ENCODE measurements around the gene PTTG1. TPM values are rescaled to one million over a fixed set of nuclear protein-coding genes. Genes with fewer than 3 reads are reported as not detected.

PTTG1 gene
- polyA plus RNA-seq, 4 donors, result 8.4 to 98.9 (median 23.1) TPM

DNA sequence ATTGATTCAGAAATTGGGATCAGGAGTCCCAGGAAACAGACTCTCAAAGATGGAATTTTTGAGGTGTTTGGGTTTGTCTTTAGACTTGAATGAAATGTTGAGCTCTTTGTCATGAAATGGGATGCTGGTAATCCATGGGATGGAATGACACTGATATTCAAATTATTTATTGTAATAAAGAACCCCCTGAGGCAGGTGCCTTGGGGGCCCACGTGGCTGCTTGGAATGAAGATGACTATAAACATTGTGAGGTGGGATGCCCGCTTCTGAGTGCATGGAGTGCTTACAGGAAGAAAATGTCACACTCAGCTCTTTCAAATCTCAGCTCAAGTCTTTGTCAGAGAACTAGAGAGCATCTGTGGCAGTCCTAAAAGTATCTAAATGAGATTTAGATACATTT, 41.6 kb upstream of the PTTG1 start:
- DNase-seq (no peak), FAIRE-seq (no peak)
- H3K4me1 ChIP-seq (ENCODE audit: control insufficient read depth in 3 of 3, insufficient read depth in 2 of 3, low read depth in 1 of 3, low read length in 2 of 3), result no peaks in the 10 kb centered on the region
- H3K4me3 ChIP-seq (ENCODE audit: low read depth in 1 of 3, low read length in 3 of 3), result no peak overlapping the region
- H3K36me3 ChIP-seq (ENCODE audit: control insufficient read depth in 3 of 3, insufficient read depth in 2 of 3, low read depth in 1 of 3, low read length in 3 of 3), result no peaks in the 10 kb centered on the region
- H3K9me3 ChIP-seq (ENCODE audit: control insufficient read depth in 2 of 2, insufficient read depth in 1 of 2, low read depth in 1 of 2, low read length in 1 of 2), result no peaks in the 10 kb centered on the region
- no peaks in the 10 kb centered on the region for H3K27me3 ChIP-seq (ENCODE audit: control insufficient read depth in 3 of 3, insufficient read depth in 3 of 3, low read length in 3 of 3)
- whole genome bisulfite sequencing, 3 donors, result 69 to 88% (median 76%) methylated on average over 2 of the region's 2 CpGs
- no peak overlapping the region for H3K27ac ChIP-seq (ENCODE audit: low read depth in 1 of 3, low read length in 2 of 3)

DNA sequence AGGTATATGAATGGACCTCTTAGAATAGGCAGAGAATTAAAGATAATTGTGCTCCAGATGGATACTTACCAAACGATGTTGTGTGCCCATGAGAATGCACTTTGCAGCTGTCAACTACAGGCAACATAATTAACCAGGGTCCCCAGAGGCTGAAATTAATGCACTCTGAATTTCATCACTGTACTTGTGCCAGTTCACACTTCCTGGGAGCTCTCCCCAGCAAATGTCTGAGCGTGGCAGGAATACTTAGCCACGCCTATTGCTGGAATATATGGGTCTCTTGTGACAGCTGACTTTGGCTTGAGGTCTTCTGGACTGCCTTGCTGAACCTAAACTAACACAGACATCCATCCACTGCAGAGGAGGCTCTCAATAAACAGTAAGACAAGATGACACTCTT, 39.3 kb upstream of the PTTG1 start:
- Histone ChIP-seq H3K4me3 (ENCODE audit: low read depth in 1 of 3, low read length in 3 of 3) (no peak overlapping the region), H3K27ac (ENCODE audit: low read depth in 1 of 3, low read length in 2 of 3) (no peak overlapping the region), H3K9me3 (ENCODE audit: control insufficient read depth in 2 of 2, insufficient read depth in 1 of 2, low read depth in 1 of 2, low read length in 1 of 2) (peaks cover 0 to 6% of the 10 kb centered on the region in 2 donors), H3K36me3 (ENCODE audit: control insufficient read depth in 3 of 3, insufficient read depth in 2 of 3, low read depth in 1 of 3, low read length in 3 of 3) (no peaks in the 10 kb centered on the region), H3K27me3 (ENCODE audit: control insufficient read depth in 3 of 3, insufficient read depth in 3 of 3, low read length in 3 of 3) (no peaks in the 10 kb centered on the region), H3K4me1 (ENCODE audit: control insufficient read depth in 3 of 3, insufficient read depth in 2 of 3, low read depth in 1 of 3, low read length in 2 of 3) (no peaks in the 10 kb centered on the region)
- 50 to 60% (median 51%) methylated on average over 3 of the region's 3 CpGs for WGBS, 3 donors
- DNase-seq (no peak), FAIRE-seq (no peak)

DNA sequence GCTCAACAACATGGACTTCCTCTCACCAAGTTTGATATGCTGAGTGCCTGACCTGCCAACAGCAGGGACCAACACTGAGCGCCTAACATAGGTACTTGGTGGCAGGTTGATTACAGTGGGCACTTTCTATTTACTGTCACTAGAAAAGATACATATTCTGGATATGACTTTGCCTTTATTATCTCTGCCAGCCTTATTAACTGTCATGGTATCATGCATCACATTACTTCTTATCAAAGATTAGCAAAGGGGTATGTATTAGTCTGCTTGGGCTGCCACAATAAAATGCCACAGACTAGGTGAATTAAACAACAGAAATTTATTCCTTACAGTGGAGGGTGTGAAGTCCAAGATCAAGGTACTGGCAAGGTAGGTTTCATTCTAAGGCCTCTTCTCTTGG, 37.0 kb upstream of the PTTG1 start:
- Histone ChIP-seq H3K36me3 (ENCODE audit: control insufficient read depth in 3 of 3, insufficient read depth in 2 of 3, low read depth in 1 of 3, low read length in 3 of 3) (no peaks in the 10 kb centered on the region), H3K27ac (ENCODE audit: low read depth in 1 of 3, low read length in 2 of 3) (no peak overlapping the region), H3K9me3 (ENCODE audit: control insufficient read depth in 2 of 2, insufficient read depth in 1 of 2, low read depth in 1 of 2, low read length in 1 of 2) (peaks cover 0 to 10% of the 10 kb centered on the region in 2 donors), H3K4me3 (ENCODE audit: low read depth in 1 of 3, low read length in 3 of 3) (no peak overlapping the region), H3K27me3 (ENCODE audit: control insufficient read depth in 3 of 3, insufficient read depth in 3 of 3, low read length in 3 of 3) (no peaks in the 10 kb centered on the region), H3K4me1 (ENCODE audit: control insufficient read depth in 3 of 3, insufficient read depth in 2 of 3, low read depth in 1 of 3, low read length in 2 of 3) (no peaks in the 10 kb centered on the region)
- FAIRE-seq (no peak), DNase-seq (no peak)
- WGBS, 3 donors, result 95 to 100% (median 96%) methylated on average over 1 of the region's 1 CpG

DNA sequence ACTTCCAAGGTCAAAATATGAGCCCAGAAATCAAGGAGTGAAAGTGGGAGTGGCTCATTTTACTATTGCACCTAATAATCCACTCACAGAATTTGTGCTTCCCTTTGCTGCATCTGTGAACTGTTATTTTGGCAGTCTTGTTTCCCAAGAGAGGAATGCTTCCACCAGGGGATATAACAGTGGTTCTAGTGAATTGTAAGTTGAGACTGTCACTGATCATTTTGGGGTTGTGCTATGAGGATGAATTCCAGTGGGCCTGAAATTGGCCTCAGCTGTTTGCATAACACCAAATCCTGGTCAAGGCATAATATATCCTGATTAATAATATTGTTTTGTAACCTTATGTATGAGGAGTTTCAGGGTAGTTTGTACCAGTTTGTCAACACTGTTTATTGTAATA, 36.2 kb upstream of the PTTG1 start:
- DNase-seq (no peak), FAIRE-seq (no peak)
- H3K4me3 ChIP-seq (ENCODE audit: low read depth in 1 of 3, low read length in 3 of 3), result no peak overlapping the region
- H3K9me3 ChIP-seq (ENCODE audit: control insufficient read depth in 2 of 2, insufficient read depth in 1 of 2, low read depth in 1 of 2, low read length in 1 of 2), result peaks cover 0 to 10% of the 10 kb centered on the region in 2 donors
- H3K27ac ChIP-seq (ENCODE audit: low read depth in 1 of 3, low read length in 2 of 3), result no peak overlapping the region
- no peaks in the 10 kb centered on the region for H3K27me3 ChIP-seq (ENCODE audit: control insufficient read depth in 3 of 3, insufficient read depth in 3 of 3, low read length in 3 of 3)
- no peaks in the 10 kb centered on the region for H3K36me3 ChIP-seq (ENCODE audit: control insufficient read depth in 3 of 3, insufficient read depth in 2 of 3, low read depth in 1 of 3, low read length in 3 of 3)
- H3K4me1 ChIP-seq (ENCODE audit: control insufficient read depth in 3 of 3, insufficient read depth in 2 of 3, low read depth in 1 of 3, low read length in 2 of 3), result no peaks in the 10 kb centered on the region

DNA sequence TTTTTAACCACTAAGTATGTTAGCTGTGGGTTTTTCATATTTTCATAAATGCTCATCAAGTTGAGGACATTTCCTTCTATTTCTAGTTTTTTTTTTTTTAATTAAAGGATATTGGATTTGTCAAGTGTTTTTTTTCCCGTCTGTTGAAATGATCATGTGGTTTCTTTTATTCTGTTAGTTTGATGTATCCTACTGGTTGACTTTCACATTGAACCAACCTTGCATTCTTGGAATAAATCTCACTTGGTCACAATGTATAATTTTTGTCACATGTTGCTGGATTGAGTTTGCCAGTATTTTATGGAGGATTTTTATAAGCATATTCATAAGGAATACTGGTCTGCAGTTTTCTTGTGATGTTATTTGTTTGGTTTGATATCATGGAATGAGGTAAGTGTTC, 34.2 kb upstream of the PTTG1 start:
- no peaks in the 10 kb centered on the region for H3K27me3 ChIP-seq (ENCODE audit: control insufficient read depth in 3 of 3, insufficient read depth in 3 of 3, low read length in 3 of 3)
- peaks cover 0 to 10% of the 10 kb centered on the region in 2 donors for H3K9me3 ChIP-seq (ENCODE audit: control insufficient read depth in 2 of 2, insufficient read depth in 1 of 2, low read depth in 1 of 2, low read length in 1 of 2)
- H3K4me3 ChIP-seq (ENCODE audit: low read depth in 1 of 3, low read length in 3 of 3), result no peak overlapping the region
- 93 to 100% (median 93%) methylated on average over 1 of the region's 1 CpG for WGBS, 3 donors
- no peaks in the 10 kb centered on the region for H3K4me1 ChIP-seq (ENCODE audit: control insufficient read depth in 3 of 3, insufficient read depth in 2 of 3, low read depth in 1 of 3, low read length in 2 of 3)
- FAIRE-seq (no peak), DNase-seq (no peak)
- no peaks in the 10 kb centered on the region for H3K36me3 ChIP-seq (ENCODE audit: control insufficient read depth in 3 of 3, insufficient read depth in 2 of 3, low read depth in 1 of 3, low read length in 3 of 3)
- no peak overlapping the region for H3K27ac ChIP-seq (ENCODE audit: low read depth in 1 of 3, low read length in 2 of 3)

DNA sequence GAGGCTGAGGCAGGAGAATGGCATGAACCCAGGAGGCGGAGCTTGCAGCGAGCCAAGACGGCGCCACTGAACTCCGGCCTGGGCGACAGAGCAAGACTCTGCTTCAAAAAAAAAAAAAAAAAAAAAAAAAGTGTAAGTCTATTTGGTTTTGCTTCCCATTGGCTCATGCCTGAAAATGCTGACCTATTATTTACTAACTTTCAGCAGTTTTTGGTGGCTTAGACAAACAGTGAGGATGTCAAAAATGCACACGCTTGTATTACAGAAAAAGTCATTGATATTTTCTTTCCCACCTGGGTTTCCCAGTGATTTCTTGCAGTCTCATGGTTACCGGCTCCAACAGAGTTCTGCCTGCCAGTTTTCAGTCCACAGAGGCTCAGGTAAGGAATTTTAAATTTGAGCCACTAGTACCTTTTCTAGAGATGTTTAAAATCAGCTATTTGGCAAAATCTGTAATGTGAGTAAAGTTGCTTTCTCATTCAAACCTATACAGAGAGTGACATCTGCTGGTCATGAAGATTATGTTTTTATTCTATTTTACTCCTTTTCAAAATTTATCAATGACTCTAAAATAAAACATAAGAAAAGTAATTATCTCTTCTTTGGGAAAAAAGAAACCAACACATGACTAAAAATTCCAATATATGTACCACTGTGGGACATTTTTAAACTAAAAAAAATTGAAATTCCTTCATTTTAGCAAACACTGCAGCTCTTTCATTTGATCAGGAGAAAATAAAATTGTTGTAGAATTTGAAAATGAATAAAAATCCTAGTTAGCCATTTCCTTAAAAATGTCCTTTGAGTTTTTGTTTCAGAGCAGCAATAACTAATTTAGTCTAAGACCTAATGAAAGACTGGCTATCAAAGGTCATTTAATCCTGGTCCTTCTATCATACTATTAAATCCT, 30.6 kb upstream of the PTTG1 start:
- no peak for FAIRE-seq
- Histone ChIP-seq H3K9me3 (ENCODE audit: control insufficient read depth in 2 of 2, insufficient read depth in 1 of 2, low read depth in 1 of 2, low read length in 1 of 2) (peaks cover 0 to 10% of the 10 kb centered on the region in 2 donors), H3K27ac (ENCODE audit: low read depth in 1 of 3, low read length in 2 of 3) (no peak overlapping the region), H3K27me3 (ENCODE audit: control insufficient read depth in 3 of 3, insufficient read depth in 3 of 3, low read length in 3 of 3) (no peaks in the 10 kb centered on the region), H3K4me1 (ENCODE audit: control insufficient read depth in 3 of 3, insufficient read depth in 2 of 3, low read depth in 1 of 3, low read length in 2 of 3) (no peaks in the 10 kb centered on the region), H3K4me3 (ENCODE audit: low read depth in 1 of 3, low read length in 3 of 3) (no peak overlapping the region), H3K36me3 (ENCODE audit: control insufficient read depth in 3 of 3, insufficient read depth in 2 of 3, low read depth in 1 of 3, low read length in 3 of 3) (no peaks in the 10 kb centered on the region)
- 56 to 70% (median 62%) methylated on average over 6 to 8 of the region's 8 CpGs for WGBS, 3 donors
- peak; percentile 25 to 48 for DNase-seq

DNA sequence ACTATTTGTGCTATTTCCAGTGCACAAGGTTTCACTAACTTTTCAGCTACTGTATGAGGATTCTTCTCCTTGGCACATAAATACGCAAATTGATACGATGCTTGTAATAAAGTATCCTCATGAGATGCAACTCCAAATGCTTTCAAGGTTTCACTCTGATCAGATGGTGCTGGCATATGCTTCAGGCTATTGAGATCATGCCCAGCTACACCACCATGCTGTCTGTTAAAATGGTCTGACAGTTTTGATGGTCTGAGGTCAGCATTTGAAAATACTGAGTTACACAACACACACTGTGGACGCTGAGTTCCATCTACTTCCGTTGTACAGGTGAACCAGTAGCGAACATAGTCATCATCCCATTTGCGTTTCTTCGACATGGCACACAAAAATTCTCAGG, 26.5 kb upstream of the PTTG1 start:
- 96 to 97% (median 96%) methylated on average over 7 of the region's 7 CpGs for WGBS, 3 donors
- no peak for FAIRE-seq
- Histone ChIP-seq H3K27ac (ENCODE audit: low read depth in 1 of 3, low read length in 2 of 3) (no peak overlapping the region), H3K4me1 (ENCODE audit: control insufficient read depth in 3 of 3, insufficient read depth in 2 of 3, low read depth in 1 of 3, low read length in 2 of 3) (peaks cover 0 to 3% (median 0%) of the 10 kb centered on the region in 3 donors), H3K27me3 (ENCODE audit: control insufficient read depth in 3 of 3, insufficient read depth in 3 of 3, low read length in 3 of 3) (no peaks in the 10 kb centered on the region), H3K4me3 (ENCODE audit: low read depth in 1 of 3, low read length in 3 of 3) (no peak overlapping the region), H3K9me3 (ENCODE audit: control insufficient read depth in 2 of 2, insufficient read depth in 1 of 2, low read depth in 1 of 2, low read length in 1 of 2) (no peaks in the 10 kb centered on the region), H3K36me3 (ENCODE audit: control insufficient read depth in 3 of 3, insufficient read depth in 2 of 3, low read depth in 1 of 3, low read length in 3 of 3) (peaks cover 0 to 3% (median 0%) of the 10 kb centered on the region in 3 donors)
- no peak for DNase-seq

DNA sequence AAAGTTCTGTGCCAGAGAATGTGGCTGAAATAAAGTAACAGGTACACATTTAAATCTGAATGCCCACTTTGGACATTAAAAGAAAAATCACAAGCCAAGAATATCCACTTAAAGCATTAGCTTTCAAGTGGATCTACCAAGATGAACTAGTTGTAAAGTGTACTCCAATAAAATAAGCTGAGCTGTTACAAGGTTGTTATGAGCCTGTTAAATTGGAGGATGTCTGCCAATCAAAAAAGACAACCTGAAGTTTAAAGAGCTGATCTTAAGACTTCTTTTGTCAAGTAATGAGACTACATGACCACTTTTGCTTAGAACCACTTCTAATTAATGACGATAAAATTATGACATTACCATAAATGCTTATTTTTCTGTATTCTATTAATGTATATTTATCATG, 24.2 kb upstream of the PTTG1 start:
- Histone ChIP-seq H3K4me1 (ENCODE audit: control insufficient read depth in 3 of 3, insufficient read depth in 2 of 3, low read depth in 1 of 3, low read length in 2 of 3) (peaks cover 0 to 3% (median 0%) of the 10 kb centered on the region in 3 donors), H3K27me3 (ENCODE audit: control insufficient read depth in 3 of 3, insufficient read depth in 3 of 3, low read length in 3 of 3) (no peaks in the 10 kb centered on the region), H3K27ac (ENCODE audit: low read depth in 1 of 3, low read length in 2 of 3) (no peak overlapping the region), H3K9me3 (ENCODE audit: control insufficient read depth in 2 of 2, insufficient read depth in 1 of 2, low read depth in 1 of 2, low read length in 1 of 2) (no peaks in the 10 kb centered on the region), H3K36me3 (ENCODE audit: control insufficient read depth in 3 of 3, insufficient read depth in 2 of 3, low read depth in 1 of 3, low read length in 3 of 3) (peaks cover 2 to 6% (median 3%) of the 10 kb centered on the region in 3 donors), H3K4me3 (ENCODE audit: low read depth in 1 of 3, low read length in 3 of 3) (no peak overlapping the region)
- DNase-seq, result no peak
- WGBS, 3 donors, result 94 to 100% (median 100%) methylated on average over 1 of the region's 1 CpG
- no peak for FAIRE-seq

All from small intestine (tissue), 7 donors.